SK-N-MC (cell line): ENCODE measurements around the gene APELA.

ENCODE experiments used
- DNase-seq: peaks from one replicate; pipeline ENCODE4 v3.0.0-alpha.2; 2011; ENCODE audit warnings: low read depth, low spot score
- H3K27ac ChIP-seq: fragments of 200-600 bp; sonication (generic); 2 replicates; pipeline ENCODE4 v1.5.1; 2016; ENCODE audit warnings: mixed run types
- H3K36me3 ChIP-seq: fragments of 200-600 bp; sonication (generic); 2 replicates; pipeline ENCODE4 v1.6.1; 2017; ENCODE audit warnings: antibody characterized with exemption, low read length, mixed read lengths; ENCODE audit not compliant: insufficient read depth
- H3K4me3 ChIP-seq: fragments of 200-600 bp; sonication (generic); 2 replicates; pipeline ENCODE4 v1.5.1; 2016
- H3K9ac ChIP-seq: fragments of 200-600 bp; sonication (generic); 2 replicates; pipeline ENCODE4 v1.8.0; 2017; ENCODE audit warnings: mixed run types, mixed read lengths; ENCODE audit not compliant: insufficient read length
- H3K9me3 ChIP-seq: fragments of 200-600 bp; sonication (generic); 2 replicates; pipeline ENCODE4 v1.6.1; 2017; ENCODE audit warnings: low read depth, mild to moderate bottlenecking, antibody characterized with exemption, low read length, moderate library complexity, mixed read lengths
- EZH2 ChIP-seq: fragments of 200-600 bp; sonication (generic); IDR thresholded peaks from one replicate; pipeline ENCODE4 v1.6.1; 2017; ENCODE audit warnings: antibody characterized with exemption
- FOXP2 ChIP-seq: optimal IDR thresholded peaks from 2 replicates; pipeline ENCODE3; 2011; ENCODE audit warnings: mild to moderate bottlenecking, moderate library complexity; ENCODE audit not compliant: insufficient read depth; ENCODE audit errors: extremely low read length, control extremely low read depth
- POLR2AphosphoS5 ChIP-seq: IDR thresholded peaks from 2 replicates; pipeline ENCODE4 v1.6.1; 2012; ENCODE audit warnings: mild to moderate bottlenecking, low read depth, low read length, borderline replicate concordance

APELA gene

GRCh38 chr4:164872481-164872880 is 4.5 kb upstream of the APELA start:
- Histone ChIP-seq H3K27ac (no peak overlapping the region), H3K9ac (no peak overlapping the region), H3K36me3 (no peaks in the 10 kb centered on the region), H3K4me3 (no peak overlapping the region), H3K9me3 (no peaks in the 10 kb centered on the region)
- no peak for DNase-seq
- TF ChIP-seq FOXP2 (no peak), POLR2AphosphoS5 (no peak), EZH2 (no peak)

GRCh38 chr4:164874789-164875188 is 2.2 kb upstream of the APELA start:
- Histone ChIP-seq H3K9ac (no peak overlapping the region), H3K4me3 (no peak overlapping the region), H3K9me3 (no peaks in the 10 kb centered on the region), H3K27ac (peak overlapping the region; percentile 27; the same call in 1 of the 2 replicates), H3K36me3 (no peaks in the 10 kb centered on the region)
- DNase-seq = no peak
- no peak for TF ChIP-seq POLR2AphosphoS5
- no peak for TF ChIP-seq FOXP2
- TF ChIP-seq EZH2 = no peak

- Histone ChIP-seq H3K4me3 (peak overlapping the region; percentile 83), H3K9ac (peak overlapping the region; percentile 24), H3K36me3 (0 out of 2 replicates have a peak, but pooled peaks cover 3% of the 10 kb centered on the region), H3K27ac (peak overlapping the region; percentile 87), H3K9me3 (no peaks in the 10 kb centered on the region)
- no peak for TF ChIP-seq POLR2AphosphoS5
- no peak for TF ChIP-seq FOXP2
- no peak for TF ChIP-seq EZH2
- no peak for DNase-seq
These were observed 3.7 kb downstream of the APELA start for GRCh38 chr4:164880489-164881262.

- H3K27ac ChIP-seq = no peak overlapping the region
- no peak overlapping the region for H3K4me3 ChIP-seq
- H3K9ac ChIP-seq = no peak overlapping the region
- no peak for DNase-seq
- 0 out of 2 replicates have a peak, but pooled peaks cover 3% of the 10 kb centered on the region for H3K36me3 ChIP-seq
- H3K9me3 ChIP-seq = no peaks in the 10 kb centered on the region
- TF ChIP-seq POLR2AphosphoS5 (no peak), FOXP2 (no peak), EZH2 (no peak)
These were observed 11.2 kb downstream of the APELA start for GRCh38 chr4:164888096-164888715.

- TF ChIP-seq FOXP2 (no peak), POLR2AphosphoS5 (no peak), EZH2 (no peak)
- Histone ChIP-seq H3K36me3 (no peaks in the 10 kb centered on the region), H3K9ac (no peak overlapping the region), H3K4me3 (no peak overlapping the region), H3K27ac (no peak overlapping the region), H3K9me3 (no peaks in the 10 kb centered on the region)
- no peak for DNase-seq
These were observed 13.7 kb downstream of the APELA start for GRCh38 chr4:164890691-164891090.

GRCh38 chr4:164892018-164892417 is 15.0 kb downstream of the APELA start:
- H3K4me3 ChIP-seq = no peak overlapping the region
- no peaks in the 10 kb centered on the region for H3K9me3 ChIP-seq
- no peak for DNase-seq
- TF ChIP-seq FOXP2 (no peak), POLR2AphosphoS5 (no peak), EZH2 (no peak)
- no peaks in the 10 kb centered on the region for H3K36me3 ChIP-seq
- no peak overlapping the region for H3K27ac ChIP-seq
- no peak overlapping the region for H3K9ac ChIP-seq

- Histone ChIP-seq H3K9ac (no peak overlapping the region), H3K27ac (no peak overlapping the region), H3K9me3 (no peaks in the 10 kb centered on the region), H3K36me3 (no peaks in the 10 kb centered on the region), H3K4me3 (no peak overlapping the region)
- TF ChIP-seq FOXP2 (no peak), POLR2AphosphoS5 (no peak)
- no peak for DNase-seq
These were observed 17.7 kb downstream of the APELA start for GRCh38 chr4:164894702-164895101.

GRCh38 chr4:164902608-164903007 is 25.6 kb downstream of the APELA start:
- no peak for DNase-seq
- Histone ChIP-seq H3K4me3 (no peak overlapping the region), H3K9me3 (no peaks in the 10 kb centered on the region), H3K27ac (no peak overlapping the region), H3K36me3 (no peaks in the 10 kb centered on the region), H3K9ac (no peak overlapping the region)
- TF ChIP-seq FOXP2 (no peak), POLR2AphosphoS5 (no peak), EZH2 (no peak)
